Vagina (tissue), 2 donors: Measurements from ENCODE around the gene SAMD1. TPM values are rescaled to one million over a fixed set of nuclear protein-coding genes. Genes with fewer than 3 reads are reported as not detected.

ENCODE experiments used
- DNase-seq, 2 donors: peaks; one replicate each; pipeline ENCODE4 v3.0.0-alpha.2; 2017; ENCODE audit errors: extremely low spot score in 2 of 2
- H3K27ac ChIP-seq: fragments of 200-600 bp; sonication (generic); one replicate; pipeline ENCODE4 v1.5.1; 2019
- H3K27me3 ChIP-seq: fragments of 200-600 bp; sonication (generic); one replicate; pipeline ENCODE4 v1.5.1; 2019
- H3K36me3 ChIP-seq, 2 donors: fragments of 200-600 bp; sonication (generic); one replicate each; pipeline ENCODE4 v1.5.1; 2017 to 2019
- H3K4me1 ChIP-seq: fragments of 200-600 bp; sonication (generic); one replicate; pipeline ENCODE4 v1.5.1; 2019
- H3K4me3 ChIP-seq, 2 donors: fragments of 200-600 bp; sonication (generic); 1 replicate in 1 of 2; 2 replicates in 1 of 2; pipeline ENCODE4 v1.5.1; 2016 to 2019
- H3K9me3 ChIP-seq: fragments of 200-600 bp; sonication (generic); one replicate; pipeline ENCODE4 v1.5.1; 2019
- POLR2A ChIP-seq, 2 donors: fragments of 450-650 bp; IDR thresholded peaks; one replicate each; pipeline ENCODE4 v1.6.1; 2017; ENCODE audit warnings: antibody characterized with exemption in 2 of 2, mild to moderate bottlenecking in 2 of 2, moderate library complexity in 2 of 2
- POLR2AphosphoS5 ChIP-seq, 2 donors: sonication (generic); formaldehyde crosslinking; IDR thresholded peaks; one replicate each; pipeline ENCODE4 v1.9.0; 2017; ENCODE audit warnings: antibody characterized with exemption in 2 of 2, mild to moderate bottlenecking in 2 of 2, low read depth in 1 of 2; ENCODE audit not compliant: insufficient read depth in 1 of 2
- intact Hi-C: fragments of 100-400 bp; cut with DNase I; formaldehyde crosslinking; loops from one replicate; pipeline ENCODE4 v1.15.1; 2023
- total RNA-seq: library from RNA; depleted of rRNA; stranded (reverse); fragments of >200 nt; gene quantifications from one replicate; pipeline ENCODE4 v1.2.3, GENCODE V29; 2016
- TF ChIP-seq, protein P1 (sequence below), 3 experiments: fragments of 450-650 bp in 2 of 3; fragments of 200-600 bp in 1 of 3; sonication (generic) in 1 of 3; IDR thresholded peaks; one replicate each; pipeline ENCODE4 v1.5.1; 2017 to 2019; ENCODE audit warnings: antibody characterized with exemption in 3 of 3, mild to moderate bottlenecking in 2 of 3, moderate library complexity in 2 of 3

Gene SAMD1
- total RNA-seq, 1 donor from 2014 or later, result 6.9 TPM

DNA sequence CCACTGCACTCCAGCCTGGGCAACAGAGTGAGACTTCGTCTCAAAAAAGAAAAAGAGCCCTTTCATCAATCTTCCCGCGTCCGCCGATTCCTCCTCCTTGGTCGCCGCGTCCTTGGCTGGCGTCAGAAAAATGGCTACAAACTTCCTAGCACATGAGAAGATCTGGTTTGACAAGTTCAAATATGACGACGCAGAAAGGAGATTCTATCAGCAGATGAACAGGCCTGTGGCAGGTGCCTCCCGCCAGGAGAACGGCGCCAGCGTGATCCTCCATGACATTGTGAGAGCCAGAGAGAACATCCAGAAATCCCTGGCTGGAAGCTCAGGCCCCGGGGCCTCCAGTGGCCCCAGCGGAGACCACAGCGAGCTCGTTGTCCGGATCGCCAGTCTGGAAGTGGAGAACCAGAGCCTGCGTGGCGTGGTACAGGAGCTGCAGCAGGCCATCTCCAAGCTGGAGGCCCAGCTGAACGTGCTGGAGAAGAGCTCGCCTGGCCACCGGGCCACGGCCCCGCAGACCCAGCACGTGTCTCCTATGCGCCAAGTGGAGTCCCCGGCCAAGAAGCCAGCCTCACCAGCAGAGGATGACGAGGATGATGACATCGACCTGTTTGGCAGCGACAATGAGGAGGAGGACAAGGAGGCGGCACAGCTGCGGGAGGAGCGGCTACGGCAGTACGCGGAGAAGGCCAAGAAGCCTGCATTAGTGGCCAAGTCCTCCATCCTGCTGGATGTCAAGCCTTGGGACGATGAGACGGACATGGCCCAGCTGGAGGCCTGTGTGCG, 20.1 kb downstream of the SAMD1 start:
- Histone ChIP-seq H3K4me1 (peaks cover 30% of the 10 kb centered on the region), H3K27ac (no peak overlapping the region), H3K4me3 (no peak overlapping the region), H3K36me3 (no peaks in the 10 kb centered on the region), H3K27me3 (no peaks in the 10 kb centered on the region), H3K9me3 (no peaks in the 10 kb centered on the region)
- DNase-seq, result no peak
- TF ChIP-seq POLR2AphosphoS5 (IDR thresholded peaks at IDR 0.05; ENCODE audit: insufficient read depth in 1 of 2, low read depth in 1 of 2) (peak in 1 of 2 donors; percentile 23), POLR2A (IDR thresholded peaks at IDR 0.05) (no peak)
- TF ChIP-seq, protein P1, sequence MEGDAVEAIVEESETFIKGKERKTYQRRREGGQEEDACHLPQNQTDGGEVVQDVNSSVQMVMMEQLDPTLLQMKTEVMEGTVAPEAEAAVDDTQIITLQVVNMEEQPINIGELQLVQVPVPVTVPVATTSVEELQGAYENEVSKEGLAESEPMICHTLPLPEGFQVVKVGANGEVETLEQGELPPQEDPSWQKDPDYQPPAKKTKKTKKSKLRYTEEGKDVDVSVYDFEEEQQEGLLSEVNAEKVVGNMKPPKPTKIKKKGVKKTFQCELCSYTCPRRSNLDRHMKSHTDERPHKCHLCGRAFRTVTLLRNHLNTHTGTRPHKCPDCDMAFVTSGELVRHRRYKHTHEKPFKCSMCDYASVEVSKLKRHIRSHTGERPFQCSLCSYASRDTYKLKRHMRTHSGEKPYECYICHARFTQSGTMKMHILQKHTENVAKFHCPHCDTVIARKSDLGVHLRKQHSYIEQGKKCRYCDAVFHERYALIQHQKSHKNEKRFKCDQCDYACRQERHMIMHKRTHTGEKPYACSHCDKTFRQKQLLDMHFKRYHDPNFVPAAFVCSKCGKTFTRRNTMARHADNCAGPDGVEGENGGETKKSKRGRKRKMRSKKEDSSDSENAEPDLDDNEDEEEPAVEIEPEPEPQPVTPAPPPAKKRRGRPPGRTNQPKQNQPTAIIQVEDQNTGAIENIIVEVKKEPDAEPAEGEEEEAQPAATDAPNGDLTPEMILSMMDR (IDR thresholded peaks at IDR 0.05), result no peak
- intact Hi-C loops, result loop anchor here (5.0 kb wide), 1 partner anchor 67 kb away; the partner anchor contains the start of gene ASF1B

DNA sequence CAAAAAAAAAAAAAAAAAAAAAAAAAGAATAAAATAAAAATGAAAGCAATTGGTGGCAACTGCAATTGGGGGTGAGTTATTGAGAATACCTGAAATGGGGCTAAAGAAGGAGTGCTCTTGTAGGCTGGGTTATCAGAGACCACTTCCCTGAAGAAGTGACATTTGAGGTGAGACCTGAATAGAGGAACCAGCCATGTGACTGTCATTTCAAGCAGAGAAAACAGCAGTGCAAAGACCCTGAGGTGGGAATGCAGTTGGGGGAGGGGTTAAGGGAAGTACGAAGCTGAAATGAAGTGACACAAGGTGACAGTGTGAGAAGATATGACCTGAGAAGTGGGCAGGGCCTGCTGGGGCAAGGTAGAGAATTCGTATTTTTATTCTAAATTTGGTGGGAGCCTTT, 24.4 kb downstream of the SAMD1 start:
- intact Hi-C loops, result no loop called here
- no peak for DNase-seq
- Histone ChIP-seq H3K4me3 (no peak overlapping the region), H3K27ac (no peak overlapping the region), H3K36me3 (no peaks in the 10 kb centered on the region), H3K27me3 (no peaks in the 10 kb centered on the region), H3K4me1 (no peaks in the 10 kb centered on the region), H3K9me3 (no peaks in the 10 kb centered on the region)
- TF ChIP-seq POLR2AphosphoS5 (IDR thresholded peaks at IDR 0.05; ENCODE audit: insufficient read depth in 1 of 2, low read depth in 1 of 2) (no peak), POLR2A (IDR thresholded peaks at IDR 0.05) (no peak)
- TF ChIP-seq, protein P1 (IDR thresholded peaks at IDR 0.05), result no peak

DNA sequence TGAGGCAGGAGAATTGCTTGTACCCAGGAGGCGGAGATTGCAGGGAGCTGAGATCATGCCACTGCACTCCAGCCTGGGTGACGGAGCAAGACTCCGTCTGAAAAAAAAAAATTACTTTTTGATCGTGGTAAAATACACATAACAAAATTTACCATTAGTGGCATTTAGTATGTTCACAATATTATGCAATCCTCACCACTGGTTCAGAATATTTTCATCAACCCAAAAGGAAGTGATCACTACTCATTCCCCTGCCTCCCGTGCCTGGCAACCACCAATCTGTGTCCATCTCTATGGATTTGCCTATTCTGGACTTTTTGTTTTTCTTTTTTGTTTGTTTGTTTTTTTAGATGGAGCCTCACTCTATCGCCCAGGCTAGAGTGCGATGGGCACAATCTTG, 27.4 kb downstream of the SAMD1 start:
- TF ChIP-seq POLR2A (IDR thresholded peaks at IDR 0.05), result no peak
- TF ChIP-seq POLR2AphosphoS5 (IDR thresholded peaks at IDR 0.05; ENCODE audit: insufficient read depth in 1 of 2, low read depth in 1 of 2), result no peak
- TF ChIP-seq, protein P1 (IDR thresholded peaks at IDR 0.05), result no peak
- H3K9me3 ChIP-seq, result no peaks in the 10 kb centered on the region
- no peak for DNase-seq
- H3K27me3 ChIP-seq, result no peaks in the 10 kb centered on the region
- no peak overlapping the region for H3K4me3 ChIP-seq
- H3K27ac ChIP-seq, result no peak overlapping the region
- peaks cover 7% of the 10 kb centered on the region for H3K4me1 ChIP-seq
- intact Hi-C loops, result no loop called here
- no peaks in the 10 kb centered on the region for H3K36me3 ChIP-seq

DNA sequence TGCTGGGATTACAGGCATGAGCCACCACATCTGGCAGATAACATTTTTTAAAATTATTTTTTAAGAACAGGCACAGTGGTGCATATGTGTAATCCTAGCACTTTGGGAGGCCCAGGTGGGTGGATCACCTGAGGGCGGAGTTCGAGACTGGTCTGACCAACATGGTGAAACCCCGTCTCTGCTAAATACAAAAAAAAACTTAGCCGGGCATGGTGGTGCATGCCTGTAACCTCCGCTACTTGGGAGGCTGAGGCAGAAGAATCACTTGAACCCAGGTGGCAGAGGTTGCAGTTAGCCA, 28.0 kb downstream of the SAMD1 start:
- H3K4me1 ChIP-seq, result peaks cover 12% of the 10 kb centered on the region
- no peak overlapping the region for H3K4me3 ChIP-seq
- DNase-seq, result no peak
- intact Hi-C loops, result no loop called here
- no peak overlapping the region for H3K27ac ChIP-seq
- no peaks in the 10 kb centered on the region for H3K9me3 ChIP-seq
- H3K36me3 ChIP-seq, result no peaks in the 10 kb centered on the region
- TF ChIP-seq, protein P1 (IDR thresholded peaks at IDR 0.05), result no peak
- no peak for TF ChIP-seq POLR2A (IDR thresholded peaks at IDR 0.05)
- no peak for TF ChIP-seq POLR2AphosphoS5 (IDR thresholded peaks at IDR 0.05; ENCODE audit: insufficient read depth in 1 of 2, low read depth in 1 of 2)
- no peaks in the 10 kb centered on the region for H3K27me3 ChIP-seq

DNA sequence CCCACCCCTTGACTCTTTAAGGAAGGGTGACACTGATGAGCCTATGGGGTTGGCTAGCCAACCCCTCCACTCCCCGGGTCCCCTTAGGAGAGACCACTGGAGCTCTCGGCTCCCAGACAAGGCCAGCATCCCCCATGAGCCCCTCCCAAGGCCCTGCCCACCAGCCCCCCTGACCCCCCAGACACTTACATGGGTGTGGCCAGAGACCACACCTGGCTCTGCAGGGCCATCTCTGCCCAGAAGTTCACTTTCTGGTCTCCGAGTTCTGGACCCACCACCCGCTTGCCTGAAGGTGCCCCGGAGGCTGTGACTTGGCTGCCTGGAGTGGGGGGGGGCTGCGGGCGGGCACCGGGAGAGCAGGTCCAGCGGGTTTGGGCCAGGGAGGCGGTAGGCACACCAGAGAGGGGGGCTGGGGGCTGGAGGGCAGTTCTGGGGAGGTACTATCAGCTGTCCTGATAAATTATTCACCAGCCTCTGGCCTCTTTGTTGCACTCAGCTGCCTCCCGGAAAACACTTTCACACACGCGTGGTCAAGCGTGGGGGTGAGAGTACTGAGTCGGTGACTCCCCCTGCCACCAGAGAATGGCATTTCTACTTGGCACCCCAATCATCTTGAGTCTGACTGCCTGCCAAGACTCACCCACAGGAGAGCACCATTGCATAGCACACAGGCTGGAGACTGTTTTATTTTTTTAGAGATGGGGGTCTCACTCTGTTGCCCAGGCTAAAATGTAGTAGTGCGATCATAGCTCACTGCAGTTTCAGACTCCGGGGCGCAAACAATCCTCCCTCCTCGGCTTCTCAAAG, 28.6 kb downstream of the SAMD1 start, which contains the start of gene PALM3:
PALM3 (minus strand) TSS at position 326 of the 807 bp plus-strand sequence; CDS start at position 230, 96 bp downstream.
- no peaks in the 10 kb centered on the region for H3K36me3 ChIP-seq
- H3K4me1 ChIP-seq, result peaks cover 12% of the 10 kb centered on the region
- intact Hi-C loops, result no loop called here
- H3K9me3 ChIP-seq, result no peaks in the 10 kb centered on the region
- no peaks in the 10 kb centered on the region for H3K27me3 ChIP-seq
- H3K4me3 ChIP-seq, result no peak within 1 kb of the TSS
- no peak for DNase-seq
- TF ChIP-seq POLR2A (IDR thresholded peaks at IDR 0.05), result no peak
- no peak for TF ChIP-seq POLR2AphosphoS5 (IDR thresholded peaks at IDR 0.05; ENCODE audit: insufficient read depth in 1 of 2, low read depth in 1 of 2)
- TF ChIP-seq, protein P1 (IDR thresholded peaks at IDR 0.05), result no peak
- no peak within 1 kb of the TSS for H3K27ac ChIP-seq
